Fibroblast of mammary gland (primary cell): ENCODE results near the gene HLA-DOA.

ENCODE experiments used
- DNase-seq: peaks from one replicate; pipeline ENCODE4 v3.0.0-alpha.2; 2010; ENCODE audit warnings: low read depth
- H3K4me3 ChIP-seq: 2 replicates; pipeline ENCODE4 v1.5.1; 2011; ENCODE audit warnings: low read depth, mild to moderate bottlenecking, low read length, moderate library complexity; ENCODE audit not compliant: control insufficient read depth
- CTCF ChIP-seq: conservative IDR thresholded peaks from 2 replicates; pipeline ENCODE4 v1.5.1; 2011; ENCODE audit warnings: low read depth, low read length, inconsistent platforms; ENCODE audit not compliant: control insufficient read depth, insufficient read depth

Gene HLA-DOA

GRCh38 chr6:32954267-32954666, 55.1 kb downstream of the HLA-DOA start:
- TF ChIP-seq CTCF: no peak
- no peak overlapping the region for H3K4me3 ChIP-seq
- DNase-seq: no peak
